ENCODE measurements around the gene DBNDD1. TPM values are rescaled to one million over a fixed set of nuclear protein-coding genes. Genes with fewer than 3 reads are reported as not detected.

Gene DBNDD1
- total RNA-seq, 1 donor from 2014 or later = 17.7 TPM

GRCh38 chr16:90037276-90037675 is 18.0 kb upstream of the DBNDD1 start:
- DNase-seq (ENCODE audit: low read depth, low spot score) = no peak

- no peak for DNase-seq (ENCODE audit: low read depth, low spot score)
Observed at GRCh38 chr16:90035902-90036301, 16.6 kb upstream of the DBNDD1 start.

- DNase-seq (ENCODE audit: low read depth, low spot score) = no peak
Observed at GRCh38 chr16:90034504-90034903, 15.2 kb upstream of the DBNDD1 start.

- DNase-seq (ENCODE audit: low read depth, low spot score) = no peak
Observed at GRCh38 chr16:90033387-90033786, 14.1 kb upstream of the DBNDD1 start.

- DNase-seq (ENCODE audit: low read depth, low spot score) = no peak
Observed at GRCh38 chr16:90032674-90033331, 13.5 kb upstream of the DBNDD1 start.

GRCh38 chr16:90031931-90032673 is 12.8 kb upstream of the DBNDD1 start:
- DNase-seq (ENCODE audit: low read depth, low spot score) = no peak

- DNase-seq (ENCODE audit: low read depth, low spot score) = no peak
Observed at GRCh38 chr16:90031186-90031930, 12.1 kb upstream of the DBNDD1 start.

GRCh38 chr16:90028985-90029384 is 9.7 kb upstream of the DBNDD1 start:
- no peak for DNase-seq (ENCODE audit: low read depth, low spot score)

- DNase-seq (ENCODE audit: low read depth, low spot score) = no peak
Observed at GRCh38 chr16:90027611-90028010, 8.4 kb upstream of the DBNDD1 start.

- no peak for DNase-seq (ENCODE audit: low read depth, low spot score)
Observed at GRCh38 chr16:90026135-90026534, 6.9 kb upstream of the DBNDD1 start.

- no peak for DNase-seq (ENCODE audit: low read depth, low spot score)
Observed at GRCh38 chr16:90023078-90023447, 3.8 kb upstream of the DBNDD1 start.

- DNase-seq (ENCODE audit: low read depth, low spot score) = peak; percentile 53
Observed at GRCh38 chr16:90022209-90023077, 3.2 kb upstream of the DBNDD1 start.

GRCh38 chr16:90020838-90021382 is 1.7 kb upstream of the DBNDD1 start:
- no peak for DNase-seq (ENCODE audit: low read depth, low spot score)

GRCh38 chr16:90020260-90020837 is 1.1 kb upstream of the DBNDD1 start:
- no peak for DNase-seq (ENCODE audit: low read depth, low spot score)

GRCh38 chr16:90019543-90020259 is 445 bp upstream of the DBNDD1 start:
- DNase-seq (ENCODE audit: low read depth, low spot score) = no peak

GRCh38 chr16:90018297-90018651 is 982 bp downstream of the DBNDD1 start:
- DNase-seq (ENCODE audit: low read depth, low spot score) = no peak

GRCh38 chr16:90016339-90016950 is 2.8 kb downstream of the DBNDD1 start:
- no peak for DNase-seq (ENCODE audit: low read depth, low spot score)

- peak; percentile 72 for DNase-seq (ENCODE audit: low read depth, low spot score)
Observed at GRCh38 chr16:90015586-90016338, 3.5 kb downstream of the DBNDD1 start.
